NCI-H524 treated with DMSO at 0.1 percent for 48 hours (cell line): Measurements from ENCODE around the gene RARS2.
"Not testable (repeated sequence)": the region's sequence is repeated elsewhere in the genome, so short reads cannot be mapped to it uniquely, and the experiment has no call there.

Experiments
- DNase-seq: peaks from one replicate; lab custom pipeline; 2025; lab: John Stamatoyannopoulos, UW

RARS2 gene, protein sequence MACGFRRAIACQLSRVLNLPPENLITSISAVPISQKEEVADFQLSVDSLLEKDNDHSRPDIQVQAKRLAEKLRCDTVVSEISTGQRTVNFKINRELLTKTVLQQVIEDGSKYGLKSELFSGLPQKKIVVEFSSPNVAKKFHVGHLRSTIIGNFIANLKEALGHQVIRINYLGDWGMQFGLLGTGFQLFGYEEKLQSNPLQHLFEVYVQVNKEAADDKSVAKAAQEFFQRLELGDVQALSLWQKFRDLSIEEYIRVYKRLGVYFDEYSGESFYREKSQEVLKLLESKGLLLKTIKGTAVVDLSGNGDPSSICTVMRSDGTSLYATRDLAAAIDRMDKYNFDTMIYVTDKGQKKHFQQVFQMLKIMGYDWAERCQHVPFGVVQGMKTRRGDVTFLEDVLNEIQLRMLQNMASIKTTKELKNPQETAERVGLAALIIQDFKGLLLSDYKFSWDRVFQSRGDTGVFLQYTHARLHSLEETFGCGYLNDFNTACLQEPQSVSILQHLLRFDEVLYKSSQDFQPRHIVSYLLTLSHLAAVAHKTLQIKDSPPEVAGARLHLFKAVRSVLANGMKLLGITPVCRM

GRCh38 chr6:87589693-87590416, at the start of gene RARS2, which contains the start of gene ORC3:
Gene RARS2, minus strand, starts transcription at chr6:87589987. Its CDS starts 30 bp downstream, at chr6:87589957.
Gene ORC3, plus strand, starts transcription at chr6:87590135. Its CDS starts 34 bp downstream, at chr6:87590169.
- peak; percentile 73 for DNase-seq

DNA sequence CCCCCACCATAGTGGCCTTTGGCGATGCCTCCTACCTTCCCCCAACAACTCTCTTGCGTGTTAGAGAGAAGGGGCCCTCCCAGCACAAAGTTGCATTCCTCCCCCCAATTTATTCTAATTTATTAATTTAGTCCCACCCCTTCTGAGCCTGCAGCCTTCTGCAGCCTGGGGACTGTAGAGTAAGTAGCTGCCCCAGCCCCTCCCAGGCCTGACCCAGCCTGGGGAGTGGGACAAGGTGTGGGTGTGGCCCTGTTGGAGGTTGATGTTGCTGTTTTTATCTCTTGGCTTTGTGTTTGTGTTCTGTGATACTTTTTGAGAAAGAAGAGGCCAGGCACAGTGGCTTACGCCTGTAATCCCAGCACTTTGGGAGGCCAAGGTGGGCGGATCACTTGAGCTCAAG, 49.6 kb upstream of the RARS2 start:
- DNase-seq: no peak

- no peak for DNase-seq
Measured at GRCh38 chr6:87637106-87637505, 47.3 kb upstream of the RARS2 start.

DNA sequence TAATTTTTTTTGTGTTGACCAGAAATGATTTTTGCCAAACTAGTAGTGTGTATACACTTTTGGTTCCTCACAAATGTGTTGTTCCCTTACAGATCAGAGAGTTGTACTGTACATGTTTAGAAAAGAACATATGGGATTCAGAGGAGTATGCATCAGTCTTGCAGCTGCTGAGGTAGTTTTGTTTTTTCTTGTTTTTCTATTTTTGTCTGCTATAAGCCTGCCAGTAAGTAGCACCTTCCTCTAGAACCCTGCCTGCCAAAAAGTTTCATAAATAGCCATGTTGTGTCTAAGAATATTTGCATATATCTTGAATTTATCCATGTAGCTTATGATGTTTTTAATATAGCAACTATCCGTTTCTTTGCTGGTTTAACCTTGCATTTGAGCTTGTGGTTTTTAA, 46.5 kb upstream of the RARS2 start:
- no peak for DNase-seq

DNA sequence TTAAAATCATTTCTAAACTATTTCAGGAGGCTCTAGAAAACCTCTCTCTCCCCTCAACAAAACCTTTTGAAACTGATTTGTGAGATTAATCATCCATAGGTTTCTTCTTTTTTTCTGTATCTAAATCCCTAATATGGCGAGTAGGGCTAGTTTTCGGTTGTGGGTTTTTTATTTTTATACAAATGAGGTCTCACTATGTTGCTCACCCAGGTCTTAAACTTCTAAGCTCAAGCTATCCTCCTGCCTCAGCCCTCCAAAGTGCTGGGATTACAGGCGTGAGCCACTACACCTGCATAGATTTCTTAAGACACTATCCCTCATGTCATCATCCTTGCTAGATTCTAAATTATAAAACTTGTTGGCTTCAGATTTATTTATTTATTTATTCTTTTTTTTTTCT, 44.1 kb upstream of the RARS2 start:
- no peak for DNase-seq

- no peak for DNase-seq
Measured at GRCh38 chr6:87630746-87631145, 41.0 kb upstream of the RARS2 start.

DNA sequence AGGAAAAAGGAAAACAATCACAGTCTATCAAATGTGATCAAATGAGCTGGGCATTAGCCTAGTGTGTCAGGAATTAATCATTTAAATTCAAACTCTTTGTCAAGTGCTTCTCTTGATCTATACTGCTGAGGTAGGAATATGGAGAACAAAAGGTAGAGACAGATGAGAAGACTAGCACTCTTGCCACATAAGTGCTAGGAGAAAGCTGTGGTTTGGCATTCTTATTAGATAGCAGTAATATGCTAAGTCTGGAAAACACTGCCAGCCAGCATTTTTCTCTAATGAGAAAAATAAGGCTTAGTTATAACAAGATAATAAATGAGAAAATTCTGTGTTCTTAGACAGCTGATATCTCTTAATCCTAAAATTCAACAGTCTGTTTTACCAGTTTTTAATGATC, 39.1 kb upstream of the RARS2 start:
- DNase-seq: no peak

DNA sequence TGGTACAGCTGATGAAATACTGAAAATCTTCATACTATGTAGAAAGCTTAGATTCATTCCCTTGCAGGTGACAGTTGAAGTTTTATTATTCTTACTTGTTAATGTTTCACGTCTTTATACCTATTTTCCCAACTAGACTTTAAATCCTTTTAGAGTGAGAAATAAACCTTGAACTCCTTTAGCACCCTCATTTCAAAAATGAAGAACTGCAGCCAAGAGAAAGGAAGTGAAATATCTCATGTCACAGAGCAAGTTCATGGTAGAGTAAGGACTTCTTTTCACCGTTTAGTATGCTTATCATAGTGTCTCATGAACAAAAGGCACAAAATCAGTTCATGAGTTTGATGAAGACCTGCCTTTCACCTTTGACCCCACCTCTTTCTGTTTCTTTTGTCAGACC, 38.6 kb upstream of the RARS2 start:
- DNase-seq: no peak

DNA sequence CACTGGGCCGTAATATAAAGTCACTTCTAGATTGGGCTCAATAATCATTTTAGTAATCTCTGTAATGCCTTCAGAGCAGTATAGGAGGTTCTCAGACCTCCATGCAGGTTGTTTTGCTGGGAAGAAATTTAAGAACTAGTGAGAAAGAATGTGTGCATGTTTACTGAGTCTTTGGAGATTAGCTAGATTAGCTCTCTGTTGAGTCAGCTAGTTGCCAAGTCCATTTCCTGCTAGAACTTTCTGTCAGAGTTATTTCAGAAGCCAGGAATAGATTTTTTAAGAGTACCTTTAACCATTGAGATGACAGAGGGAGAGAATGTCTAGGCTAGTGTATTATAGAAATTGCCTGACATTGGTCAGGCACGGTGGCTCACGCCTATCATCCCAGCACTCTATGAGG, 33.5 kb upstream of the RARS2 start:
- DNase-seq: no peak

DNA sequence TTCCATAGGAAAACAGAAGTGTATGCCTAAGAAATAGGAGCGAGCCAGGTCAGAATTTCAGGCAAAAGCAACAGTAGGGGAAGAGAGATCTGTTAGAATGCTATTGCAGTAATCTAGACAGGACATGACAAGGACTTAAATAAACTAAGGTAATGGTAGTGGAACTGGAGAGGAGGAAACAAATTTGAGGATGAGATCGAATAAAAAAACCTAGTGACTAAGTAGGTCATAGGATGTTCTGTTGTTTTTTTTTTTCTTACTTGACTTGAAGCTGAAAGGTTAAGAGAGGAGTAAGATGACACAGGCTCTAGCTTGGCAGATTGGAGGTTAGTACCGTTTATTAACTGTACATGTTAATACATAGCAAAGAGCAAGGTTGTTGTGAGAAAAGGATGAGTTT, 28.7 kb upstream of the RARS2 start:
- no peak for DNase-seq

DNA sequence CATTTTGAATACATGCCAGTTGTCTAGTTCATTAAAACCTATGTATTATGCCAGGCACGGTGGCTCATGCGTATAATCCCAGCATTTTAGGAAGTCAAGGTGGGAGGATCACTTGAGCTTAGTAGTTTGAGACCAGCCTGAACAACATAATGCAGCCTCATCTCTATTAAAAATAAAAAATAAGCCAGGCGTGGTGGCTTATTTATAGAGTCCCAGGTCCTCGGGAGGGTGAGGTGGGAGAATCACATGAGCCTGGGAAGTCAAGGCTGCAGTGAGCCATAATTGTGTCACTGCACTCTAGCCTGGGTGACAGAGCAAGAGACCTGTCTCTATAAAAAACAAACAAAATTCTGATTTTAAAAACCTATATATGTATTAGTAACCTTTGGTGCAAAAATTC, 27.6 kb upstream of the RARS2 start:
- DNase-seq: no peak

GRCh38 chr6:87613018-87613417, 23.2 kb upstream of the RARS2 start:
- DNase-seq: not testable (repeated sequence)

- DNase-seq: no peak
Measured at GRCh38 chr6:87608802-87609201, 19.0 kb upstream of the RARS2 start.

DNA sequence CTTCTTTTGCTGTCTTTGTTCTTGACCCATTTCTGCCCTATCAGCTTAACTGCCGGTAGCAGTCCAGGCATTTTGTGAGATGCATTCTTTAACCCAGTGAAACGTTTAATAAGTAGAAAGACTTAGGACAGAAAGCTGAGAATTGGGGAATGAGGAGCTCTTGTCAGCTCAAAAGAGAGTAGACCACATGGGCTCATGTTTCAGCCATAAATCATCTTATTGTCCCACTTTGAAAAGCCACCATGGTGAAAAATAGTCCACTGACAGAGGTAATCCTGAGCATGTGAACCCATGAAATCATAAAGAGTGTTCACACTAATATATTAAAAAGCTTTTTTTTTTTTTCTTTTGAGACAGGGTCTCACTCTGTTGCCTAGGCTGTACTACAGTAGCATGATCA, 16.4 kb upstream of the RARS2 start:
- DNase-seq: no peak

GRCh38 chr6:87600576-87600975, 10.8 kb upstream of the RARS2 start:
- no peak for DNase-seq

DNA sequence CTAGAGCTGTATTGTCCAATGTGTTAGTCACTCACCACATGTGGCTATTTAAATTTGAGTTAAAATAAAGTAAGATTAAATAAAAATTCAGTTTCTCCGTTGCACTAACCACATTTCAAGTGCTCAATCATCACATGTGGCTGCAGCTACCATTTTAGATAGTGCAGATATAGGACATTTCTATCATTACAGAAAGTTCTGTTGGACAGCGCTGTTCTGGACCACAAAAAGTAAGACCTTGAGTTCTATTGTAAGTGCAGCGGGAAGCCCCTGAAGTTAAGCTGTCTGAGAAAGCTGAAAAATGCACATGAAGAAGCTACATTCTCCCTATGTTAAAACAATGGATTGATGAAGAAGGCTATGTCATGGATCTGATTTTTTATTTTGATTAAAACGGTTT, 1.2 kb upstream of the RARS2 start:
- DNase-seq: no peak

DNA sequence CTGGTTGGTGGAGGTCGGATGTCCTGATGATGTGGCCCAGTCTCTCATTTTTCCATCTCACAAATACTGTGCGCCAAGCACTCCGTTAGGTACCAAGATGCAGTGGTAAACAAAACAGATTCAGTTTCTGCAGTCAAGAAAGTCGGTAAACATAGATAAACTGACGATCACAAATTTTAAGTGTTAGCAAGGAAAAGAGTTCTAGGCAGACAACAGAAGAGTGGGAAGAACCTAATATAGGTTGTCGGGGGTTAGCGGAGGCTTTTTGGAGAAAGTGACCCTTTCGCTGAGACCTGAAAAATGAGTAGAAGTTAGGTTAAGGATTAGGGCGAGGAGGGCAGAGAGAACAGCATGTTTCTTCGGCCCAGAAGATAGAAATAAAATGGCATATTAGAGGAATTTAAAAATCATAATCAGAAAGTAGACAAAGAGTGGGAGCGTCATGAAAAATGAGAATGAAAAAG, 662 bp upstream of the RARS2 start:
- DNase-seq: no peak

- no peak for DNase-seq
Measured at GRCh38 chr6:87588756-87589407, 905 bp downstream of the RARS2 start.

DNA sequence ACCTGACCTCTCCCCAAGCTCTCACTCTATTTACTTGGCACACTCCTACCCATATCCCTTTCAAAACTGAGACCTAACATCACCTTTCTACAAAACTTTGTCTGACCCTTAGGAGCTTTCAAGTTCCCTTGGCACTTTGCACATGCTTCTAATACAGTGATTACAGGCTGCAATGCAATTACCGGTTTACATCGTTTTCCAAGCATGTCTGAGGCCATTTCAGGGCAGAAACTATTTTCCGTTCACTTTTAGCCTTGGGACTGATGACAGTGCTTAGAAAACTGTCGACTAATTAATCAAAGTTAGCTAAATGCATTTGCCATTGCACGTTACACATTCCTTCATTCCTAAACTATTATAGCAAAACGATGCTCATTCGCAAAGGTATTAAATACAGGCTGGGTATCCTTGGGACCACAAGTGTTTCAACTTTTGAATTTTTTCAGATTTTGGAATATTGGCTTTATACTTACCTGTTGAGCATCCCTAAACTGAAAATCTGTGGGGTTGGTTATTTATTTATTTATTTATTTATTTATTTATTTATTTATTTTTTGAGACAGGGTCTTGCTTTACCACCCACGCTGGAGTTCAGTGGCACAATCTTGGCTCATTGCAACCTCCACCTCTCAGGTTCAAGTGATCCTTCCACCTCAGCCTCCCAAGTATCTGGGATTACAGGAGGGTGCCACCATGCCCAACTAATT, 3.3 kb downstream of the RARS2 start:
- no peak for DNase-seq

DNA sequence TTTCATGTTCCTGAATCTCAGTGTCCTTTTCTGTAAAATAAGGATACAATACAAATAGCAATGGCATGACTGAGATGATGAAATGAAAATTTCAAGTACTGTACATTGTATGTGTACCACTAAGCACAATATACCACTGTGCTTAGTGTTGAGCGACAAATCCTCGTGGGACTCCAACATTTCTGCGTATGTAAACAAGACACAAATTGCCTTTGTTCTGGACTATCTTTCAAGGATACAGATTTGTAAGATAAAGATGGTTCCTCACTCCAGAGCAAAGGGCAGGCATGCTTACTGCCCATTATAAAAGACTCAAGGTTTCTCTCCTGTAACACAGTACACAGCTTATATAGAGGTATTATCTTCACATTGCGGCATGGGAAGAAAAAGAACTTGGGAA, 6.0 kb downstream of the RARS2 start:
- no peak for DNase-seq

DNA sequence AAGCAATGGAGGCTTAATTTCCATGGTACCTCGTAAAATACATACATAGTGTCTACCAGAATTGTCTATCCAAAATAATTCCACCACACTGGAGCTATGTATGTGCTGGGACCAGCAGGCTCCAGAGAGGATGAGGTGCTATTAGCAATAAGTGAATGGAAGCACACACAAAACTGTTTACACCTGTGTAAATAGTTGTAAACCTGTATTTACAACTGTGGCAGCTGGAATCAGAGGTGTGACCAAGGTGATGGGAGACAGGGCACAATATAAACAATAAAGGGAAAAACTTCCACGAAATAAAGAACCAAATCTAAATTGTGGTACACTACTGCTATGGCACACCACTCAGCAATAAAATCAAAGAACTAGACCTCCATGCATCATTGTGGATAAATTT, 14.4 kb downstream of the RARS2 start:
- DNase-seq: no peak
